C4-2B (cell line): ENCODE results near the gene OTUD6A.

ENCODE experiments used
- CTCF ChIP-seq: fragments of 450-650 bp; conservative IDR thresholded peaks from 2 replicates; pipeline ENCODE4 v1.5.1; 2017; ENCODE audit warnings: mild to moderate bottlenecking
- ZFX ChIP-seq: fragments of 450-650 bp; IDR thresholded peaks from 2 replicates; pipeline ENCODE4 v1.6.1; 2017

DNA sequence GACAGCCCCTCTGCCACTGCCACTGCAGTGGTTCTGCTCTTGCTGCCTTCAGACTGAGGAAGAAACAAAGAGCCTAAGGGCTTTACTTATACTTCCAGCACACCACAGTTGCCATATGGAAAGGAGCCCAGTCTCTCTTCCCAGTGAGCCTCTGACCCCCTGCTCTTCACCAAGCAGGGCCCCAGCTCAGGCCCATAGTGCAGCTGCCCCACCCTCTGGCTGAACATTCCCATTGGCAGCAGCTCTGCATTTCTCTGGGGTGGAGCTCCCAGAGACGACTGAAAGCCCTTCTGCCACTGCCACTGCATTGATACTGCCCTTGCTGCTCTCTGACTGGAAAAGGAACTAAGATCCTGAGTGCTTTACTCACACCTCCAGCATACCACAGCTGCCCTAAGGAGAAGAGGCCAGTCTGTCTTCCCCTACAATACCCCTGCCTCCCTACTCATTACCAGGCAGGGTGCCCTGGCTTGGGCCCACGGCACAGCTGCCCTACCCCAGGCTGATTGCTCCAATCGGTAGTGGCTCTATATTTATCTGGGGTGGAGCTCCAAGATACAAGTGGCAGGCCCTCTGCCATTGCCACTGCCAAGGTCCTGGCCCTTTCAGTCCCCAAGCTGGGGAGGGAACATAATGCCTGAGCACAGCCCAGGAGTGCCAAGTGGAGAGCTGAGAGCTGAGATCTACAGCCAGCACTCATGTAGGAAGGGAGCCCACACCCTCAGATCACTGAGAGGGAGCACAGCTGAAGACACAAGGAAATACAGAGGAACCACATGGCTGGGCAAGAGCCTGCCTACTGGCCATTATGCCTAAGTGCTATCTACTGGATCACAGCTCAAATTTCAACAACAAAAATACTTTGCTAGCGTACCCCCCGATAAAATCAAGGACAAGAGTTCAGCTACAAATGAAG, 48.5 kb upstream of the OTUD6A start:
- TF ChIP-seq CTCF, result no peak
- no peak for TF ChIP-seq ZFX
